Right lobe of liver (tissue), 6 donors: ENCODE measurements around the gene DPY19L1. TPM values are rescaled to one million over a fixed set of nuclear protein-coding genes. Genes with fewer than 3 reads are reported as not detected.

Experiments used
- ATAC-seq, 4 donors: fragments of 200-7000 bp; cut with Tn5 transposase; one replicate each; pipeline ENCODE4 v1.9.1; 2020; ENCODE audit warnings: mild to moderate bottlenecking in 4 of 4, moderate library complexity in 4 of 4
- DNase-seq, 3 donors: peaks; one replicate each; pipeline ENCODE4 v3.0.0-alpha.2; 2020
- H3K27ac ChIP-seq, 3 donors: fragments of 200-600 bp; one replicate each; pipeline ENCODE4 v1.8.0; 2022
- H3K27me3 ChIP-seq, 2 donors: fragments of 200-600 bp; one replicate each; pipeline ENCODE4 v1.8.0; 2022
- H3K36me3 ChIP-seq, 4 donors: fragments of 200-600 bp; sonication (generic) in 1 of 4; one replicate each; pipeline versions ENCODE4 v1.5.1 to v1.8.0; 2017 to 2022; ENCODE audit warnings: control low read depth in 1 of 4
- H3K4me1 ChIP-seq, 4 donors: fragments of 200-600 bp; sonication (generic) in 1 of 4; one replicate each; pipeline versions ENCODE4 v1.5.1 to v1.8.0; 2017 to 2022; ENCODE audit warnings: control low read depth in 1 of 4
- H3K4me3 ChIP-seq, 3 donors: fragments of 200-600 bp; one replicate each; pipeline ENCODE4 v1.8.0; 2022
- H3K9me3 ChIP-seq, 4 donors: fragments of 200-600 bp; sonication (generic) in 1 of 4; one replicate each; pipeline versions ENCODE4 v1.5.1 to v1.8.0; 2017 to 2022; ENCODE audit warnings: control low read depth in 1 of 4
- POLR2A ChIP-seq: fragments of 450-650 bp; IDR thresholded peaks from one replicate; pipeline ENCODE4 v1.6.1; 2017; ENCODE audit warnings: antibody characterized with exemption, mild to moderate bottlenecking
- WGBS: methylation state at CpG from one replicate; pipeline ENCODE4 v1.1.6; 2018; ENCODE audit warnings: low coverage, low lambda C conversion rate; ENCODE audit not compliant: insufficient coverage; ENCODE audit errors: missing lambda C conversion rate; 5-methylcytosine and 5-hydroxymethylcytosine counted together
- intact Hi-C, 2 donors: fragments of 100-400 bp; cut with DNase I; formaldehyde crosslinking; loops; one replicate each; pipeline versions ENCODE4 v1.11.2 to v1.14.1; 2022
- total RNA-seq, 6 experiments: library from RNA; depleted of rRNA in 2 of 6; stranded (reverse); fragments of >200 nt in 2 of 6; fragmentation: NEBNext Ultra II Directional in 3 of 6; extraction: Animal tissue kit (Norgen Biotek cat#: 25700) in 3 of 6; gene quantifications; one replicate each; pipeline versions ENCODE4 v1.1.0 to v1.2.4, GENCODE V29; 2016 to 2023
- TF ChIP-seq, protein P1 (sequence below), 4 donors: fragments of 200-600 bp in 3 of 4; fragments of 450-650 bp in 1 of 4; IDR thresholded peaks; one replicate each; pipeline versions ENCODE4 v1.5.1 to v1.8.0; 2016 to 2022; ENCODE audit warnings: antibody characterized with exemption in 4 of 4, mild to moderate bottlenecking in 2 of 4
- donor health status: DM: no; HTN: yes; CAD: no.
- donor health status: DM: no; HTN: no; CAD: no.
- donor health status: DM: no; HTN: no; CAD: no.
- donor health status: DM: no; HTN: yes; CAD: no.
- donor health status: DM: no; HTN: yes; CAD: no.

DPY19L1 gene
- total RNA-seq, 6 experiments from 2014 or later: 14.2 to 23.4 (median 17.3) TPM

DNA sequence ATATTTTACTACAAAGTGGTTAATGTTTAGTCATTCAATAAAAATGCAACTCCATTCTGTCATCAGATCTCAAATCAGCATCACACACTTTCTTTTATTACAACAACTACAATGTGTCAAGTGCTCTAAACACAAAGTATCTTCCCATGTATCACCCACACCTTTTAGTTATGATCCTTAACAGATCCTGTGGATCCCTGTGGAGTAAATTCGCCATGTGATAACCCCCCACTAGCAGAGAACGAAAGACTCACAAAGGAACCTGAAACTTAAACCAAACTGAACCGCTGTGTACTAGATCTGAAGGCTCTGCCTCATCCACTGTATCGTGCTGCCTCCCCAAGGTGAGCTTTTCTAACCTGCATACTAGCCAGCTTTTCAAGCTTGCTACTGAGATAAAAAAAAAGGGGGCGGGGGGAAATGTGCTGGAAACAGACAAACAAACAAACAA is 1.7 kb downstream of the DPY19L1 start:
- Histone ChIP-seq H3K9me3 (no peaks in the 10 kb centered on the region), H3K4me1 (peaks cover 0 to 15% (median 0%) of the 10 kb centered on the region in 4 donors), H3K27me3 (no peaks in the 10 kb centered on the region), H3K4me3 (peak overlapping the region in 1 of 3 donors; percentile 68), H3K27ac (peak overlapping the region in 2 of 3 donors; percentile 72 to 75), H3K36me3 (no peaks in the 10 kb centered on the region)
- no peak for DNase-seq
- WGBS: 12% methylated on average over 5 of the region's 5 CpGs
- ATAC-seq: peak in 1 of 4 donors; percentile 33
- no peak for TF ChIP-seq POLR2A
- TF ChIP-seq, protein P1, sequence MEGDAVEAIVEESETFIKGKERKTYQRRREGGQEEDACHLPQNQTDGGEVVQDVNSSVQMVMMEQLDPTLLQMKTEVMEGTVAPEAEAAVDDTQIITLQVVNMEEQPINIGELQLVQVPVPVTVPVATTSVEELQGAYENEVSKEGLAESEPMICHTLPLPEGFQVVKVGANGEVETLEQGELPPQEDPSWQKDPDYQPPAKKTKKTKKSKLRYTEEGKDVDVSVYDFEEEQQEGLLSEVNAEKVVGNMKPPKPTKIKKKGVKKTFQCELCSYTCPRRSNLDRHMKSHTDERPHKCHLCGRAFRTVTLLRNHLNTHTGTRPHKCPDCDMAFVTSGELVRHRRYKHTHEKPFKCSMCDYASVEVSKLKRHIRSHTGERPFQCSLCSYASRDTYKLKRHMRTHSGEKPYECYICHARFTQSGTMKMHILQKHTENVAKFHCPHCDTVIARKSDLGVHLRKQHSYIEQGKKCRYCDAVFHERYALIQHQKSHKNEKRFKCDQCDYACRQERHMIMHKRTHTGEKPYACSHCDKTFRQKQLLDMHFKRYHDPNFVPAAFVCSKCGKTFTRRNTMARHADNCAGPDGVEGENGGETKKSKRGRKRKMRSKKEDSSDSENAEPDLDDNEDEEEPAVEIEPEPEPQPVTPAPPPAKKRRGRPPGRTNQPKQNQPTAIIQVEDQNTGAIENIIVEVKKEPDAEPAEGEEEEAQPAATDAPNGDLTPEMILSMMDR (IDR thresholded peaks at IDR 0.05): peak in 1 of 4 donors; percentile 25
- intact Hi-C loops: loop anchor here in 1 of 2 donors (10.0 kb wide), 1 partner anchor 211 kb away; no protein-coding TSS in a partner anchor

DNA sequence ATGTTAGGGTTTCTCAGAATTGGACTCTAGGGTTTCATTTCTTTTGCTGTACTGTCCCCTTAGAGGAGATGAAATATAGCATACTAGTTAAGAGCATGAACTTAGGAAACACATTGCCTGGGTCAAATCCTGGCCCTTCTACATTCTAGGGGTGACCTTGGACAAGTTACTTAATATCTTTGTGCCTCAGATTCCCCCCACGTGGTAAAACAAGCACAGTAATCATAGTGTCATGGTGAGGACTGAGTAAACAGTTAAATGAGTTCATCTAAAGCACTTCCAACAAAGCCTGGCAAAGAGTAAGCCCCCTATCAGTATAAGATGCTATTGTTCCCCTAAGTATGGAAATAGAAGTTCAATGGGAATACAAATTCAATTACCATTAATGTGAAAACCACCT is 5.1 kb downstream of the DPY19L1 start:
- H3K27ac ChIP-seq: no peak overlapping the region
- H3K4me1 ChIP-seq: peaks cover 0 to 15% (median 0%) of the 10 kb centered on the region in 4 donors
- intact Hi-C loops: loop anchor here in 1 of 2 donors (10.0 kb wide), 1 partner anchor 207 kb away; no protein-coding TSS in a partner anchor
- no peaks in the 10 kb centered on the region for H3K27me3 ChIP-seq
- no peaks in the 10 kb centered on the region for H3K36me3 ChIP-seq
- 8% methylated on average over 1 of the region's 1 CpG for WGBS
- ATAC-seq (no peak), DNase-seq (no peak)
- H3K9me3 ChIP-seq: no peaks in the 10 kb centered on the region
- no peak overlapping the region for H3K4me3 ChIP-seq
- TF ChIP-seq, protein P1 (IDR thresholded peaks at IDR 0.05): no peak
- no peak for TF ChIP-seq POLR2A

DNA sequence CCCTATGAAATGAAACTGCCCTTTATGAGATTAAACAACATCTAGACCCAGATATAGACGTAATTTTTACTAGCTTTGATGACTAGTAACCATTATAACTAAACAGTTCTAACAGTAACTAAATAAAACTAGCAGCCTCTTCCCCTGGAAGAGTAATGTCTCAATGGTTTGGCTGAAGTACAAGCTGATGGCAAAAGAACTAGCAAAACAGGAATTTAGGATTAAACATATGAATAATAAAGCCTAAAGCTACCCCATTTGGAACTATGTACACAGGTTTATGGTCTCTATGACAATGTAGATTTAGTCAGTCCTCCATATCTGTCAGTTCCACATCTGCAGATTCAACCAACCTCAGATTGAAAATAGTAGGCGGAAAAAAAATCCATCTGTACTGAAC is 6.4 kb downstream of the DPY19L1 start:
- Histone ChIP-seq H3K9me3 (no peaks in the 10 kb centered on the region), H3K27me3 (no peaks in the 10 kb centered on the region), H3K4me1 (peaks cover 0 to 10% (median 0%) of the 10 kb centered on the region in 4 donors), H3K27ac (no peak overlapping the region), H3K4me3 (no peak overlapping the region), H3K36me3 (no peaks in the 10 kb centered on the region)
- no peak for ATAC-seq
- DNase-seq: no peak
- TF ChIP-seq POLR2A: no peak
- 83% methylated on average over 2 of the region's 2 CpGs for WGBS
- intact Hi-C loops: loop anchor here in 1 of 2 donors (10.0 kb wide), 1 partner anchor 206 kb away; no protein-coding TSS in a partner anchor

DNA sequence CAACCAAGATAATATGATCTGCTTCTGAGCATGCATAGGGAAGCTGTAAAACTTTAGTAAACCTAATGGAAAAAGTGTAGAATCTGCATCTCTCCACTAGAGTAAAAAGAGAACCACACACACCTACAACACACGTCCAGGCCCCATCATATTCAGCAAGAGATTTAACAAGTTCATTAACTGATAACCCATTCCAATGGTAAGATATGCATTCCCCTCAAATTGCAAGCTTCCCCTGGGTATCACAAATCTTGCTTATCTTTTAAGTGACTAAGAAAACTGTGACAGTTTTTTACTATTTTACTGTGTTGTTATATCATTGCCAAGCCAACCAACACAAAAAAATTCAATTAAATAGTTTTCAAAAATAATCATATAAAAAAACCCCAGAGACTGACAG is 8.0 kb downstream of the DPY19L1 start:
- Histone ChIP-seq H3K4me1 (no peaks in the 10 kb centered on the region), H3K9me3 (no peaks in the 10 kb centered on the region), H3K36me3 (no peaks in the 10 kb centered on the region), H3K4me3 (no peak overlapping the region), H3K27ac (no peak overlapping the region), H3K27me3 (no peaks in the 10 kb centered on the region)
- intact Hi-C loops: no loop called here
- DNase-seq (no peak), ATAC-seq (no peak)
- no peak for TF ChIP-seq POLR2A
- TF ChIP-seq, protein P1 (IDR thresholded peaks at IDR 0.05): no peak
- WGBS: 46% methylated on average over 1 of the region's 1 CpG

DNA sequence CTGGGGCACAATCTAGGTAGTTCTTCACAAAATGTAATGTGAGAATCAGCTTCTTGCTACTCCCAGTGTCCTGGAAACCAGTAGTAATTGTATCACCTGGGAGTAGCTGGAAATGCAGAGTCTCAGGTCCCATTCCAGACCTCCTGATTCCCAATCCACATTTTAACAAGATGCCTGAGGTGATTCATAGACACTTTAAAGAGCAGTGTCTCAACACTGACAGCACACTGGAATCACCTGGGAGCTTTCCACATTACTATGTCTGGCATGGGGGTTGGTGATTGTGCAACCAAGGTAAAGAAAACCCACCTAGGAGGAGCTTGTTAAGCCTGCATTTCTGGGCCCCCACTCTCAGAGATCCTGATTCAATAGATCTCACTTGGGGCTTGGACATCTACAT is 11.1 kb downstream of the DPY19L1 start:
- Histone ChIP-seq H3K36me3 (no peaks in the 10 kb centered on the region), H3K9me3 (no peaks in the 10 kb centered on the region), H3K4me3 (no peak overlapping the region), H3K27me3 (no peaks in the 10 kb centered on the region), H3K4me1 (no peaks in the 10 kb centered on the region), H3K27ac (no peak overlapping the region)
- DNase-seq (no peak), ATAC-seq (no peak)
- TF ChIP-seq, protein P1 (IDR thresholded peaks at IDR 0.05): no peak
- no peak for TF ChIP-seq POLR2A
- intact Hi-C loops: no loop called here
